H1 (cell line): ENCODE measurements around the gene DNAJC16. TPM values are rescaled to one million over a fixed set of nuclear protein-coding genes. Genes with fewer than 3 reads are reported as not detected.

ENCODE experiments used
- CHD2 ChIP-seq: IDR thresholded peaks from 2 replicates; pipeline ENCODE4 v1.6.1; 2012; ENCODE audit warnings: low read length, improper control_type of control experiment
- CHD7 ChIP-seq: fragments of 300-600 bp; sonication (generic); IDR thresholded peaks from 2 replicates; pipeline ENCODE4 v1.7.1; 2012; ENCODE audit warnings: low read length, moderate library complexity, mild to moderate bottlenecking, inconsistent platforms; ENCODE audit not compliant: insufficient replicate concordance
- HDAC6 ChIP-seq: IDR thresholded peaks from one replicate; pipeline ENCODE4 v1.7.1; 2012; ENCODE audit warnings: low read depth, mild to moderate bottlenecking, inconsistent platforms, low read length, moderate library complexity
- MAFK ChIP-seq: IDR thresholded peaks from 2 replicates; pipeline ENCODE4 v1.6.1; 2012; ENCODE audit warnings: low read depth, mild to moderate bottlenecking, improper control_type of control experiment, low read length
- MAX ChIP-seq: IDR thresholded peaks from 2 replicates; pipeline ENCODE4 v1.6.1; 2012; ENCODE audit warnings: inconsistent platforms
- POLR2A ChIP-seq, 2 experiments: IDR thresholded peaks; 1 replicate in 1 of 2; 2 replicates in 1 of 2; pipeline ENCODE4 v1.6.1; 2011; ENCODE audit warnings: low read depth in 2 of 2, low read length in 2 of 2, mild to moderate bottlenecking in 2 of 2; ENCODE audit errors: control extremely low read depth in 1 of 2
- polyA plus RNA-seq, 7 experiments: library from polyadenylated mRNA; depleted of rRNA in 3 of 7; stranded (reverse) in 5 of 7; unstranded in 2 of 7; fragments of >200 nt in 5 of 7; fragments of 200-250 nt in 2 of 7; gene quantifications; 1 replicate in 5 of 7; 2 replicates in 1 of 7; 4 replicates in 1 of 7; pipeline versions ENCODE4 v1.2.1 to v1.2.3, GENCODE V29; 2011 to 2013; ENCODE audit warnings: missing spikeins in 2 of 7, mixed read lengths in 2 of 7
- total RNA-seq: library from RNA; stranded (reverse); fragmentation: NEBNext Ultra II Directional; extraction: Animal tissue kit (Norgen Biotek cat#: 25700); gene quantifications from 2 replicates; pipeline ENCODE4 v1.2.1, GENCODE V29; 2021
- TF ChIP-seq, protein P1 (sequence below): IDR thresholded peaks from 2 replicates; pipeline ENCODE4 v1.6.1; 2012; ENCODE audit warnings: inconsistent platforms
- TF ChIP-seq, protein P2 (sequence below): IDR thresholded peaks from 2 replicates; pipeline ENCODE4 v1.6.1; 2011; ENCODE audit warnings: low read depth, mild to moderate bottlenecking, low read length; ENCODE audit not compliant: insufficient read depth

Gene DNAJC16
- total and polyA plus RNA-seq, 2 of the 8 experiments (the other 6 are each of a cell fraction or from before 2014, with no cell fraction given), result 7.9 to 23.3 TPM

DNA sequence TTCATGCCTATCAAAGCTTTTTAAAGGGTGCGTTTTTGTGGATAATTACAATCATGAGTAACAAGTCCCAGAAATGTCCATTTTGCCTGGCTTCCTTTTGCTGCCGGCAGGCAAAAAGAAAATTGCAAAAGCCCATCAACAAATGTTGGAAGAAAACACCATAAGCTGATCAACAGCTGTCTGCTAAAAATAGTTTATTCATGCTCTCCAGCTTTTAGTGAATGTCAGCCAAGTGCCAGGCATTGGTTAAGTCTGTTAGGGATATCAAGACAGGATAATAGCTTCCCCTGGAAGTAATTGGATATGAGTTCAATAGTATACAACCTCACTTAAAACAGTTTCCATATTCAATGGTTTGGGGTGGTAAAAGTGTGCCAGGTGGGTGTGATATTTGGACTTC, 71.8 kb downstream of the DNAJC16 start (continued):
- TF ChIP-seq CHD7 (no peak), POLR2A (IDR thresholded peaks at IDR 0.05; ENCODE audit: control extremely low read depth in 1 of 2, low read depth in 2 of 2, low read length in 2 of 2) (no peak), MAX (no peak), CHD2 (no peak), HDAC6 (no peak), MAFK (no peak)
- TF ChIP-seq, protein P1, sequence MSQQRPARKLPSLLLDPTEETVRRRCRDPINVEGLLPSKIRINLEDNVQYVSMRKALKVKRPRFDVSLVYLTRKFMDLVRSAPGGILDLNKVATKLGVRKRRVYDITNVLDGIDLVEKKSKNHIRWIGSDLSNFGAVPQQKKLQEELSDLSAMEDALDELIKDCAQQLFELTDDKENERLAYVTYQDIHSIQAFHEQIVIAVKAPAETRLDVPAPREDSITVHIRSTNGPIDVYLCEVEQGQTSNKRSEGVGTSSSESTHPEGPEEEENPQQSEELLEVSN, result no peak
- TF ChIP-seq, protein P2, sequence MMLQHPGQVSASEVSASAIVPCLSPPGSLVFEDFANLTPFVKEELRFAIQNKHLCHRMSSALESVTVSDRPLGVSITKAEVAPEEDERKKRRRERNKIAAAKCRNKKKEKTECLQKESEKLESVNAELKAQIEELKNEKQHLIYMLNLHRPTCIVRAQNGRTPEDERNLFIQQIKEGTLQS, result no peak
